Mesodermal cell (in vitro differentiated cells): ENCODE results near the gene EVX1. TPM values are rescaled to one million over a fixed set of nuclear protein-coding genes. Genes with fewer than 3 reads are reported as not detected.

Source experiments
- H3K27ac ChIP-seq: 2 replicates; pipeline ENCODE4 v1.7.0; 2013; ENCODE audit warnings: mild to moderate bottlenecking, low read depth, low read length, moderate library complexity; ENCODE audit not compliant: severe bottlenecking
- H3K36me3 ChIP-seq: 2 replicates; pipeline ENCODE4 v1.7.1; 2013; ENCODE audit warnings: mild to moderate bottlenecking, low read length, moderate library complexity; ENCODE audit not compliant: control insufficient read depth, insufficient read depth
- H3K4me1 ChIP-seq: one replicate; pipeline ENCODE4 v1.7.1; 2013; ENCODE audit warnings: mild to moderate bottlenecking, low read length; ENCODE audit not compliant: insufficient read depth, control insufficient read depth, poor library complexity, severe bottlenecking
- H3K4me3 ChIP-seq: 2 replicates; pipeline ENCODE4 v1.7.0; 2013; ENCODE audit warnings: low read length, control low read depth, mild to moderate bottlenecking; ENCODE audit not compliant: insufficient read depth, poor library complexity, severe bottlenecking; ENCODE audit errors: extremely low read depth
- H3K9me3 ChIP-seq: 2 replicates; pipeline ENCODE4 v1.7.1; 2013; ENCODE audit warnings: mild to moderate bottlenecking, low read length, moderate library complexity; ENCODE audit not compliant: control insufficient read depth
- WGBS, 2 experiments: methylation state at CpG; one replicate each; pipeline ENCODE4 v1.1.5; 2013; ENCODE audit warnings: missing lambda C conversion rate in 2 of 2; ENCODE audit not compliant: insufficient coverage in 2 of 2; 5-methylcytosine and 5-hydroxymethylcytosine counted together
- polyA plus RNA-seq, 2 experiments: library from polyadenylated mRNA; stranded (reverse); fragments of 50-300 nt; gene quantifications; one replicate each; pipeline ENCODE4 v1.2.3, GENCODE V29; 2013

EVX1 gene
- polyA plus RNA-seq (2013, experiment 1 of 2): 6.1 TPM
- 5.8 TPM for polyA plus RNA-seq (2013, experiment 2 of 2)

DNA sequence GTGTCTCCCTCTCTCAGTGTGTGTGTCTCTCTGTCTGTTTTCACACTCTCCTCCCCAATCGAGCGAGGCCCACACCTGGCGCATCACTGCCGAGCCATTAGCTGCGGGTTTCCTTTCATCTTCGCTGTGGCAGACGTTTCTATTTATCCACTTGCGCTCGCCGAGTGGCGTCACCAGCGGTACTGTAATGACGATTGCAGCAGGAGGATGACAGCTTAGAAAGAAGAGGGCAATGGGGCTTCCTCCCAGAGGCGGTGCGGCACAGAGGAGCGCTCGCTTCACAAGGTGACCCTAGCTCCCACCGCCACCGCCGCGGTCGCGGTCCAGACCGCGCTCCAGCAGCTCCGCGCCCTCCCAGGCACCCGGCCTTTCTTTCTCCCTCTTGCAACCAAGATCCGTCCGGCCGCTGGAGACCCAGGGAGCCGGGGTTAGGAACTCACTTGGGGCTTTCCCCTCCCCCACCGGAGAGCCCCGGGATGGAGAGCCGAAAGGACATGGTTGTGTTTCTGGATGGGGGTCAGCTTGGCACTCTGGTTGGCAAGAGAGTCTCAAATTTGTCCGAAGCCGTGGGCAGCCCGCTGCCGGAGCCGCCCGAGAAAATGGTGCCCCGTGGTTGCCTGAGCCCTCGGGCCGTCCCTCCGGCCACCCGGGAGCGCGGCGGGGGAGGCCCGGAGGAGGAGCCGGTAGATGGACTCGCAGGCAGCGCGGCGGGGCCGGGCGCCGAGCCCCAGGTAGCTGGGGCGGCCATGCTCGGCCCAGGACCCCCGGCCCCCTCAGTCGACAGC lies at the start of gene EVX1:
Gene EVX1 (plus strand): TSS at position 248 of the 785 bp plus-strand sequence. CDS start 229 bp downstream, at position 477.
- no peaks in the 10 kb centered on the region for H3K36me3 ChIP-seq
- peak within 1 kb of the TSS; percentile 44 for H3K4me3 ChIP-seq
- WGBS, 2 experiments: 0% methylated on average over 40 to 43 of the region's 62 CpGs
- peaks cover 39% of the 10 kb centered on the region for H3K4me1 ChIP-seq
- H3K27ac ChIP-seq: no peak within 1 kb of the TSS
- H3K9me3 ChIP-seq: no peaks in the 10 kb centered on the region

DNA sequence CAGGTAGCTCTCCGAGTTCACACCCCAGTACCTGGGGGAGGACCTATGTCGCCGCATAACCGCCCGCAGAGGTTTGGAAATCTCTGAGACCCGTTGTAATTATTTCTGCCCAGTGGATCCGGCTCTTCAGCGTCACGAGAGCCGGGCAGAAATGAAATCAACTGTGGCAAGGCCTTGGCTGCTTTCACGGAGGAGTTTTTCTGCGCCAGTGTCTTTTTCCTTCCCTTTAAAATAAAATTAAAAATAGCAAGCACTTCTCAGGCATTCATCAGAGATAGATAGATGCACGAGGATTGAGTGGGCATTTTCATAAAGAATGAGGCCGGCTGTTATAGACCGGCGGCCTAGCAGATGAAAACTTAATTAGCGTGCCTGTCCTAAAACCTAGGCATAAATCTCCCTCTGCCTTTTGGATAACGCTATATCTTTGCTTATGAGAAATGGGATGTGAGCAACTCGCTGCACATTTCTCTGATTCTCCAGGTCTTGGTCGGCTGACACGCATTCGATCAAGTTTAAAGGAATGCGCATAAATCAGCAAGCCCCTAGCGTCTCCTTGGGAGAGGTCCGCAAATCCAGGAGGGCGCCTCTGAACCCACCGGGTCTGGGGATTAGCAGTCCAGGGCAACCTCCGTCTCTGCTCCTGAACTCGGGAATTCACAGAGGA lies 49.1 kb upstream of the EVX1 start:
- Histone ChIP-seq H3K4me3 (no peak overlapping the region), H3K9me3 (no peaks in the 10 kb centered on the region), H3K4me1 (peaks cover 12% of the 10 kb centered on the region), H3K27ac (no peak overlapping the region), H3K36me3 (no peaks in the 10 kb centered on the region)
- WGBS, 2 experiments: 6 to 8% methylated on average over 21 to 26 of the region's 29 CpGs

DNA sequence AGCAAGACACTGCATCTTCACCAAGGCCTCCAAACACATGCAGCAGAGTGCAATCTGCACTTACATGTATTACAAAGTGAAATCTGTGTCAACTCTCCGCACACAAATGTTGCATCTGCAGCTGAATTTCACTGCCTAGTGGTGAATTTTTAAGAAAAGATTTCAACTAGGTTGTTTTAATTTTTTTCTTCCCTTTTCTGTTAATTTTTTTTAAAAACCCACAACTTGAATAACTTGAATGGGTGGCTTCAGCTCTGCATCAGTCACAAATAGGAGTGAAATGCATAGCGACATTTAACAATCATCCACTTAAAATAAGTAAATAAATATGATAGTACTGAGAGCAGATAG lies 48.6 kb upstream of the EVX1 start:
- 20% methylated on average over 1 of the region's 2 CpGs; no CpG with 5 or more reads in 1 of the 2 experiments for WGBS, 2 experiments
- no peak overlapping the region for H3K4me3 ChIP-seq
- no peak overlapping the region for H3K27ac ChIP-seq

DNA sequence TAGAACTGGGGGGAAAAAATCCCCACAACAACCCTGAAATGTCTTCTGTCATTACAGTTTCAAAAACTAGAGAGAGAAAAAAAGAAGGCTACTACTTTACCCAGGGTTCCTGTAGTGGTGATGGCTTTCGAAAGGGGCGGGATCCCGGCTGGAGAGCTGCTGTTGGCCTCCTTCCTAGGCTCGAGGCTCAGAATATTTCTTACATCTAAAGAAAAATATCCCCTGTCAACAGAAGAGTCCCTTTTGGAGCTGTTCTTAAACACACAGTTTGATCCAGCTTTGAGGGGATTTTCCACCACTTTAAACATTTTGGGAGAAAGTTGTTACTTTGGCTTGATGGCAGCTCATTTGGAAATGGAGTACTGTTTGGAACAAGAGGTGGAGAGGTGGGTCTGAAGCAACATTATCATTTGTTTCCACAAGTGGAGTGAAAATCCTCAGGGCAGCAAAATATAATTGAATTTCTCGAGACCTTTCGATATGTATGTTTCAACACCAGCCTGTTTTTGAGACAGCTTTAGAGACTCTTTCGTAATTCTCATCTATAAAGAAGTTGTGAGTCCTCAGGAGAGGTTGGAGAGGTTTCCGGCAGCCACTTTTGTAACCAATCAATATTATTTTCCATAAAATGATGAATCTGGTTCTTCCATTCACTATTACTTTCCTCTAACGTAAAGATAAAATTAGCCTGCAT lies 47.8 kb upstream of the EVX1 start:
- H3K27ac ChIP-seq: no peak overlapping the region

More for the DNA sequence above, 48.6 kb upstream of the EVX1 start:
- H3K9me3 ChIP-seq: no peaks in the 10 kb centered on the region
- H3K4me1 ChIP-seq: peaks cover 7% of the 10 kb centered on the region
- H3K36me3 ChIP-seq: no peaks in the 10 kb centered on the region

DNA sequence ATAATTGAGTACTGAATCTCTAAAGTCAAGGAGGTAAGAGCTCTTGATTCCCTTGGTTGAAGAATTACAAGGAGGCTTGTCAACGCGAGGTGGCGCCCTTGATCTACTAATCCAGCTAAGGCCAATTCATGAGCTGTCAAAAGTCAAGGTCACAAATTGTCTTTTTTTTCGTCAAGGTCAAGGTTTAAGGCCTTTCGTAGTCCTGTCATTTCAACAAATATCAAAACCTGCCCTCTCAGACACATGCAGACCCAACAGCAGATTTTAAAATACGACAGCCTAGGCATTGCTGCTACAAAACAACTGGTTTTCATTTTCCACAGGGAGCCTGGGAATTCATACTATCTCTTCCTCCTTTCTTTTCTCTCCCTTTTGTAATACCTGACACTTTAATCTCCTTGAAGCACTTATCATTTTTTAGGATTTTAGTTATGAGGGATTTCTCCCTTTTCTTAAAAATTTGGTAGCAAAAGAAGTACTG lies 46.3 kb upstream of the EVX1 start:
- Histone ChIP-seq H3K4me3 (no peak overlapping the region), H3K9me3 (no peaks in the 10 kb centered on the region), H3K4me1 (peaks cover 3% of the 10 kb centered on the region), H3K36me3 (no peaks in the 10 kb centered on the region), H3K27ac (no peak overlapping the region)
- WGBS, 2 experiments: 0 to 1% methylated on average over 6 of the region's 6 CpGs

More for the DNA sequence above, 47.8 kb upstream of the EVX1 start:
- Histone ChIP-seq H3K36me3 (no peaks in the 10 kb centered on the region), H3K4me3 (no peak overlapping the region), H3K4me1 (peaks cover 3% of the 10 kb centered on the region), H3K9me3 (no peaks in the 10 kb centered on the region)
- WGBS, 2 experiments: 50 to 80% methylated on average over 2 to 5 of the region's 9 CpGs

- H3K4me1 ChIP-seq: no peaks in the 10 kb centered on the region
- H3K36me3 ChIP-seq: no peaks in the 10 kb centered on the region
- no peaks in the 10 kb centered on the region for H3K9me3 ChIP-seq
- H3K4me3 ChIP-seq: no peak overlapping the region
- no peak overlapping the region for H3K27ac ChIP-seq
- 12 to 19% methylated on average over 5 to 11 of the region's 18 CpGs for WGBS, 2 experiments
Measured at GRCh38 chr7:27197137-27198042, 45.2 kb upstream of the EVX1 start.

DNA sequence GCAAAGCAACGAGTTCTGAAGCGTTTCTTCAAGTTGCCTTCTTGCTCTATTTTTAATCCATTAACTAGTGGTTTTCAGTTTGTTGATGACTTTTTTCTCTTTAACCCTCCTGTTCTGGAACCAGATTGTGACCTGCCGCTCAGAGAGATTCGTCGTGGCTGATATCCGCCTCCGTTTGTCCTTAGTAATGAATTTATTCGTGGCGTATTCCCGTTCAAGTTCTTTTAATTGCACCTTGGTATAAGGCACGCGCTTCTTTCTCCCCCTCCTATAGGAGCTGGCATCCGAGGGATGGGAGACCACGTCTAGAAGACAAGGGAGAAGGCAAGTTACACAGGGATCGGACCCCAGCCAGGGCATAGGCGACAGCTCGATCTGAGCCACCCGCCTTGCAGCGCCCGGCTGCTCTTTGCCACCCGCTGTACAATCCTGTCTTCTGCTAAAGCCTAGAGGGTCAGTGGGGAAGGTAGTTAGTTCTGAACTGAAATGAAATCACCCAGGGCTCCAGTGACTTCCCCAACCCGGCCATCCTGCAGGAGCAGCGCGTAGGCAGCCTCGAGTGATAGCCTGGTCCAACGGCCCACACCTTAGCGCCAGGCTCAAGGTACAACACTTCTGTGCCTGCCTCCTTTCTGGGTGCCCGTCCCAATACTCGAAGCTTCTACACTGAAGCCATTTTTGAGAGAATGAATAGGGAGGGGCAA lies 44.3 kb upstream of the EVX1 start:
- H3K4me1 ChIP-seq: no peaks in the 10 kb centered on the region
- no peaks in the 10 kb centered on the region for H3K9me3 ChIP-seq
- 8 to 9% methylated on average over 18 to 23 of the region's 29 CpGs for WGBS, 2 experiments
- no peaks in the 10 kb centered on the region for H3K36me3 ChIP-seq
- H3K4me3 ChIP-seq: peak overlapping the region; percentile 3
- no peak overlapping the region for H3K27ac ChIP-seq

- Histone ChIP-seq H3K4me3 (peak overlapping the region; percentile 9), H3K27ac (no peak overlapping the region), H3K9me3 (no peaks in the 10 kb centered on the region), H3K36me3 (no peaks in the 10 kb centered on the region), H3K4me1 (no peaks in the 10 kb centered on the region)
- WGBS, 2 experiments: 2% methylated on average over 73 to 79 of the region's 93 CpGs
Measured at GRCh38 chr7:27198871-27199801, 43.5 kb upstream of the EVX1 start.
